H9 (cell line): ENCODE measurements around the gene OLIG1. TPM values are rescaled to one million over a fixed set of nuclear protein-coding genes. Genes with fewer than 3 reads are reported as not detected.

ENCODE experiments used
- DNase-seq: peaks from one replicate; pipeline ENCODE4 v3.0.0-alpha.2; 2017
- H2AFZ ChIP-seq: one replicate; pipeline ENCODE4 v1.6.1; 2013; ENCODE audit warnings: mild to moderate bottlenecking, low read length, control low read depth, moderate library complexity
- H2AK5ac ChIP-seq: 2 replicates; pipeline ENCODE4 v1.6.1; 2013; ENCODE audit warnings: low read length, control low read depth, mixed read lengths; ENCODE audit not compliant: insufficient read length
- H2BK120ac ChIP-seq: one replicate; pipeline ENCODE4 v1.6.1; 2013; ENCODE audit warnings: low read depth, mild to moderate bottlenecking, low read length, control low read depth, inconsistent platforms; ENCODE audit not compliant: poor library complexity, severe bottlenecking
- H2BK12ac ChIP-seq: 2 replicates; pipeline ENCODE4 v1.6.1; 2013; ENCODE audit warnings: low read length, control low read depth, mixed read lengths, low read depth; ENCODE audit not compliant: insufficient read length
- H2BK15ac ChIP-seq: 2 replicates; pipeline ENCODE4 v1.6.1; 2013; ENCODE audit warnings: low read depth, low read length, control low read depth
- H2BK20ac ChIP-seq: one replicate; pipeline ENCODE4 v1.6.1; 2013; ENCODE audit warnings: low read depth, mild to moderate bottlenecking, low read length, control low read depth, inconsistent platforms; ENCODE audit not compliant: poor library complexity, severe bottlenecking
- H2BK5ac ChIP-seq: 2 replicates; pipeline ENCODE4 v1.6.1; 2013; ENCODE audit warnings: low read length, control low read depth, mixed read lengths; ENCODE audit not compliant: insufficient read length
- H3K14ac ChIP-seq: 2 replicates; pipeline ENCODE4 v1.6.1; 2013; ENCODE audit warnings: low read length, control low read depth; ENCODE audit not compliant: insufficient read depth
- H3K18ac ChIP-seq: 2 replicates; pipeline ENCODE4 v1.6.1; 2013; ENCODE audit warnings: low read depth, mild to moderate bottlenecking, mixed read lengths, low read length, control low read depth; ENCODE audit not compliant: insufficient read length
- H3K23ac ChIP-seq: 2 replicates; pipeline ENCODE4 v1.6.1; 2013; ENCODE audit warnings: low read length, control low read depth, mixed read lengths, low read depth; ENCODE audit not compliant: insufficient read length
- H3K23me2 ChIP-seq: 2 replicates; pipeline ENCODE4 v1.6.1; 2013; ENCODE audit warnings: low read depth, mild to moderate bottlenecking, mixed read lengths, low read length, control low read depth; ENCODE audit not compliant: insufficient read length, poor library complexity, severe bottlenecking
- H3K27ac ChIP-seq: 2 replicates; pipeline ENCODE4 v1.5.1; 2013; ENCODE audit warnings: low read length, control low read depth, mixed read lengths, low read depth; ENCODE audit not compliant: insufficient read length
- H3K27me3 ChIP-seq: 2 replicates; pipeline ENCODE4 v1.6.1; 2013; ENCODE audit warnings: low read length, control low read depth, inconsistent platforms; ENCODE audit not compliant: insufficient read depth
- H3K4ac ChIP-seq: 2 replicates; pipeline ENCODE4 v1.6.1; 2013; ENCODE audit warnings: low read depth, mild to moderate bottlenecking, control low read depth, inconsistent platforms, low read length, moderate library complexity
- H3K4me1 ChIP-seq: 2 replicates; pipeline ENCODE4 v1.6.1; 2013; ENCODE audit warnings: low read length, control low read depth, inconsistent platforms; ENCODE audit not compliant: insufficient read depth
- H3K4me2 ChIP-seq: 2 replicates; pipeline ENCODE4 v1.6.1; 2013; ENCODE audit warnings: low read length, control low read depth, mixed read lengths; ENCODE audit not compliant: insufficient read length, insufficient read depth
- H3K56ac ChIP-seq: 2 replicates; pipeline ENCODE4 v1.6.1; 2013; ENCODE audit warnings: low read depth, mild to moderate bottlenecking, mixed read lengths, low read length, control low read depth; ENCODE audit not compliant: insufficient read length
- H3K79me1 ChIP-seq: 2 replicates; pipeline ENCODE4 v1.6.1; 2013; ENCODE audit warnings: low read depth, mild to moderate bottlenecking, moderate library complexity, low read length, control low read depth, inconsistent platforms; ENCODE audit not compliant: insufficient read depth, poor library complexity, severe bottlenecking
- H3K79me2 ChIP-seq: 2 replicates; pipeline ENCODE4 v1.6.1; 2013; ENCODE audit warnings: low read length, control low read depth, inconsistent platforms; ENCODE audit not compliant: insufficient read depth
- H3K9ac ChIP-seq: 2 replicates; pipeline ENCODE4 v1.6.1; 2013; ENCODE audit warnings: low read length, control low read depth, mixed read lengths; ENCODE audit not compliant: insufficient read length; ENCODE audit errors: extremely low read depth
- H3K9me3 ChIP-seq: one replicate; pipeline ENCODE4 v1.6.1; 2013; ENCODE audit warnings: low read depth, low read length, inconsistent platforms; ENCODE audit not compliant: control insufficient read depth
- H3T11ph ChIP-seq: one replicate; pipeline ENCODE4 v1.6.1; 2013; ENCODE audit warnings: mild to moderate bottlenecking, low read length, control low read depth, inconsistent platforms
- H4K20me1 ChIP-seq: one replicate; pipeline ENCODE4 v1.6.1; 2013; ENCODE audit not compliant: control insufficient read depth, insufficient read length, insufficient read depth
- H4K5ac ChIP-seq: 2 replicates; pipeline ENCODE4 v1.6.1; 2013; ENCODE audit warnings: low read depth, mild to moderate bottlenecking, mixed read lengths, low read length, control low read depth; ENCODE audit not compliant: insufficient read length
- H4K8ac ChIP-seq: replicated peaks from 2 replicates; pipeline ENCODE4 v1.6.1; 2013; ENCODE audit warnings: low read length, control low read depth, mixed read lengths, low read depth; ENCODE audit not compliant: insufficient read length
- H4K91ac ChIP-seq: 2 replicates; pipeline ENCODE4 v1.6.1; 2013; ENCODE audit warnings: low read depth, mild to moderate bottlenecking, moderate library complexity, mixed read lengths, low read length, control low read depth; ENCODE audit not compliant: insufficient read length
- H3K27ac Mint-ChIP-seq, 3 experiments: 2 replicates in 2 of 3; 3 replicates in 1 of 3; pipeline ENCODE4 v1.8.0; 2020 to 2021; ENCODE audit warnings: mixed read lengths in 3 of 3, mild to moderate bottlenecking in 1 of 3, moderate library complexity in 1 of 3
- H3K27me3 Mint-ChIP-seq: 2 replicates; pipeline ENCODE4 v1.8.0; 2021; ENCODE audit warnings: low read depth, mild to moderate bottlenecking, moderate library complexity, mixed read lengths
- H3K36me3 Mint-ChIP-seq, 3 experiments: 2 replicates in 2 of 3; 3 replicates in 1 of 3; pipeline ENCODE4 v1.8.0; 2020 to 2021; ENCODE audit warnings: low read depth in 3 of 3, mixed read lengths in 3 of 3; ENCODE audit not compliant: insufficient read depth in 1 of 3
- H3K4me1 Mint-ChIP-seq, 2 experiments: 2 replicates each; pipeline ENCODE4 v1.8.0; 2020; ENCODE audit warnings: mixed read lengths in 2 of 2
- H3K4me3 Mint-ChIP-seq, 2 experiments: 2 replicates in 1 of 2; 3 replicates in 1 of 2; pipeline ENCODE4 v1.8.0; 2020 to 2021; ENCODE audit warnings: mild to moderate bottlenecking in 2 of 2, mixed read lengths in 2 of 2, moderate library complexity in 1 of 2
- H3K9me3 Mint-ChIP-seq, 2 experiments: 2 replicates in 1 of 2; 3 replicates in 1 of 2; pipeline ENCODE4 v1.8.0; 2020; ENCODE audit warnings: mild to moderate bottlenecking in 2 of 2, mixed read lengths in 2 of 2, moderate library complexity in 1 of 2
- CTCF ChIP-seq: fragments of 200-600 bp; sonication (generic); conservative IDR thresholded peaks from 3 replicates; pipeline ENCODE4 v1.8.0; 2021; ENCODE audit warnings: antibody characterized with exemption, mild to moderate bottlenecking
- WGBS: extraction: QIAGEN DNeasy Blood & Tissue Kit; methylation state at CpG from one replicate; pipeline ENCODE4 v1.1.7; 2013; ENCODE audit warnings: missing lambda C conversion rate, low lambda C conversion rate, mixed read lengths; ENCODE audit not compliant: insufficient read length; ENCODE audit errors: extremely low coverage; 5-methylcytosine and 5-hydroxymethylcytosine counted together
- total RNA-seq: library from RNA; stranded (reverse); gene quantifications from 2 replicates; pipeline ENCODE4 v1.2.1, GENCODE V29; 2021

OLIG1 gene
- total RNA-seq, 1 experiment from 2014 or later: 0.31 TPM

GRCh38 chr21:33058527-33058926 lies 11.4 kb upstream of the OLIG1 start:
- Histone ChIP-seq H3K14ac (no peak overlapping the region), H3K4me2 (no peak overlapping the region), H3K4me1 (no peaks in the 10 kb centered on the region), H2BK15ac (no peak overlapping the region), H3K79me1 (no peaks in the 10 kb centered on the region), H4K91ac (no peak overlapping the region), H2AFZ (no peak overlapping the region), H3K23me2 (no peaks in the 10 kb centered on the region), H3K9ac (no peak overlapping the region), H3K23ac (no peak overlapping the region), H2BK120ac (no peak overlapping the region), H3K27ac (no peak overlapping the region), H2BK20ac (no peak overlapping the region), H2BK12ac (no peak overlapping the region), H3K27me3 (no peaks in the 10 kb centered on the region; the same call in none of the 2 replicates), H3K4ac (no peak overlapping the region), H4K5ac (no peak overlapping the region), H3K56ac (no peak overlapping the region), H3T11ph (no peak overlapping the region), H2BK5ac (no peak overlapping the region), H4K8ac (no peak overlapping the region), H2AK5ac (no peak overlapping the region), H3K18ac (no peak overlapping the region), H4K20me1 (no peaks in the 10 kb centered on the region), H3K79me2 (no peaks in the 10 kb centered on the region), H3K9me3 (no peaks in the 10 kb centered on the region)
- no CpG with 5 or more reads among the region's 6 CpGs for WGBS
- DNase-seq: no peak
- TF ChIP-seq CTCF: no peak
- H3K4me1 Mint-ChIP-seq: no peaks in the 10 kb centered on the region; a peak in 1 of 4 replicates
- H3K4me3 Mint-ChIP-seq: no peak overlapping the region
- H3K36me3 Mint-ChIP-seq: no peaks in the 10 kb centered on the region; a peak in 1 of 7 replicates
- peaks cover 65% of the 10 kb centered on the region for H3K27me3 Mint-ChIP-seq
- no peak overlapping the region for H3K27ac Mint-ChIP-seq
- H3K9me3 Mint-ChIP-seq: no peaks in the 10 kb centered on the region
